Transverse colon (tissue), 3 donors: Measurements from ENCODE around the gene ST3GAL6.

Experiments used
- CTCF ChIP-seq, 5 experiments: fragments of 200-600 bp in 3 of 5; fragments of 450-650 bp in 2 of 5; sonication (generic) in 3 of 5; IDR thresholded peaks; 1 replicate in 2 of 5; 2 replicates in 3 of 5; pipeline ENCODE4 v1.5.1; 2016 to 2017; ENCODE audit warnings: antibody characterized with exemption in 5 of 5, inconsistent platforms in 3 of 5, mild to moderate bottlenecking in 2 of 5, moderate library complexity in 1 of 5
- EP300 ChIP-seq: sonication (generic); formaldehyde crosslinking; IDR thresholded peaks from one replicate; pipeline ENCODE4 v1.6.1; 2017; ENCODE audit warnings: antibody characterized with exemption, low read depth
- POLR2A ChIP-seq: fragments of 450-650 bp; IDR thresholded peaks from one replicate; pipeline ENCODE4 v1.6.1; 2016; ENCODE audit warnings: antibody characterized with exemption, mild to moderate bottlenecking, moderate library complexity

GRCh38 chr3:98730338-98730737 lies 32.8 kb upstream of the ST3GAL6 start:
- no peak for TF ChIP-seq CTCF (IDR thresholded peaks at IDR 0.05)
- no peak for TF ChIP-seq EP300
- no peak for TF ChIP-seq POLR2A
